GM18517 (cell line): ENCODE results near the gene GDPD2.

ENCODE experiments used
- ATAC-seq: cut with Tn5 transposase; IDR thresholded peaks from one replicate; pipeline ENCODE4 v1.9.1; 2021; ENCODE audit warnings: mild to moderate bottlenecking, moderate library complexity; ENCODE audit not compliant: unreplicated experiment

GDPD2 gene

GRCh38 chrX:70476166-70476933, 53.2 kb downstream of the GDPD2 start:
- no peak for ATAC-seq

DNA sequence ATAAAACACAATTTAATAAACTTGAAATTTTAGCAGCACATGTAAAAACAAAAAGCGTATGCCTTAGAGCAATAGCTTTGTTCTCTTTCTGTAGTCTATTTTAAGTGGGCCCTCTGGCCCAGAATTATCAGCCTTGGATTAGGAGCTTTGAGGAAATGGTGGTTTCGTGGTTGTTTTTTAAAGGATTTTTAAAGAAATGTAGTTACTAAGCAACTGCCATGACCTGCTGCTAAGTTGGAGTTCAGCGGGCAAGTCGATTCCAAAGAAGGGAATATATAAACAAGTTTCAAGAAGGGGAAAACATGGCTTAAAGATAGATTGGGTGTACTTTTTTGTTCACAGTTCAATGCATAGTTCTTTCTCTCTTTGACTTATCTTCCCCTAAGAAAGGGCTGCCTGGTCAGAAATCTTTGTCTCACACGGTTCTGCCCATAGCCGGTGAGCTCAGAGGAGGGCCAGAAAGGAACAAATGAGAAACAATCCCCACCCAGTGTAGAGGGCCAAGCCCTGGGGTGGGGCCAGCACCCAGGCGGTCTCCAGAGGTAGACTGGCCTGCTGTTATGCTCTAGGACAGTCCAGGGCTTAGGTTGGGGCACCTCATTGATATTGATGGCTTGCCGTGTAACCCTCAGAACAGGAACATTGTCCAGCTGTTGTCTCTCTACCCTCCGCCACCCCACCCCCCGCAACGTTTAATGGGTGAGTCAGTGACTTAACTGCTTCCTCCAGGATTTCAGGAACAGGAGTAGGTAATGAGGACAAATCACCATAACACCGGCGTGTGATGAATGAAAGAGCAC, 54.0 kb downstream of the GDPD2 start:
- ATAC-seq: no peak

DNA sequence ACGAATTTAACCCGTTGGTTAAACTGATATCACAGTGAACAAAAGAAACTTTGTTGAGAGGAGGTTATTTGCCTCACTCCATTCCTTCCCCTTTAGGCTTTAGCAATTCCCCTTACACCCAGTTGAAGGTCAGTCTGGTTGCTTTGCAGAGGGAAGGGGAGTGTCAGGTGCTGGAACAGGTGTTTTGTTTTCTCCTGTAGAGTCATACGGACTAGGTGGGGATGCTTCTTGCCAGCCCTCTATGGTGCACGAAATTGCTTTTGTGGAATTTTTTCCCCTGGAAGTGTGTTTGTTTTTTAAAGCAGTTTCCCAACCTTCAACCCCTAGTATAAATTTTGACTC, 54.6 kb downstream of the GDPD2 start:
- no peak for ATAC-seq

DNA sequence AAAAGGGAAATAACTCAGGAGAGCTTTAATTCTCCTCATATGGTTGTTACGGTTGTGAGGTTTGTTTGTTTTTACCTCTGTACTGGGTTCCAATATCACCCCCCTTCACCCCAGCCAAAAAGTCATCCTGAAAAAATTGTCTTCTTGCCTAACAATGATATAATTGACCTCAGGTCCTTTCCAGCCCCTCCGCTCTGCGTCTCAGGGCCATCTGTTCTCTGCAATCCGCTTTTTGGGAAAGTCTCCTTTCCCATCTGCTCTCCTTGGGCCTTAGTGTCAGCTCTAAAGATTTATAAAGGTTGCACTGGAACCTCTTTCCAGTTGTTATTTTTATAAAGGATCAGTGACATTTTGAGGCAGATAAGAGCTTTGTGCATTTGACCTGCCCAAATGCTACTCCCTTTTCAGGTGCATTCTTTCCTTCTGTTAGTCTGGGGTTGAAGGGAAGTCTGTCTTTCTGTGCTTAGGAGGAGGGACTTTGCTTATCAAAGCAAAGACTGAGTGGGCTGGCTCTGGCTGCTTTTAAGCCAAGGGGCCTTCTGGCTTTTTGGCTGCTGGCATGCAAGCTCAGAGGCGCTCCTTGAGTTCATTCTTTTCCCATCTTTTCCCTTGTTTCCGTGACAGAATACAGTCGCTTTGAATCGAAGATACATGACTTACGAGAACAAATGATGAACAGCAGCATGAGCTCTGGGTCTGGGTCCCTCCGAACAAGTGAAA, 55.6 kb downstream of the GDPD2 start:
- ATAC-seq: no peak

DNA sequence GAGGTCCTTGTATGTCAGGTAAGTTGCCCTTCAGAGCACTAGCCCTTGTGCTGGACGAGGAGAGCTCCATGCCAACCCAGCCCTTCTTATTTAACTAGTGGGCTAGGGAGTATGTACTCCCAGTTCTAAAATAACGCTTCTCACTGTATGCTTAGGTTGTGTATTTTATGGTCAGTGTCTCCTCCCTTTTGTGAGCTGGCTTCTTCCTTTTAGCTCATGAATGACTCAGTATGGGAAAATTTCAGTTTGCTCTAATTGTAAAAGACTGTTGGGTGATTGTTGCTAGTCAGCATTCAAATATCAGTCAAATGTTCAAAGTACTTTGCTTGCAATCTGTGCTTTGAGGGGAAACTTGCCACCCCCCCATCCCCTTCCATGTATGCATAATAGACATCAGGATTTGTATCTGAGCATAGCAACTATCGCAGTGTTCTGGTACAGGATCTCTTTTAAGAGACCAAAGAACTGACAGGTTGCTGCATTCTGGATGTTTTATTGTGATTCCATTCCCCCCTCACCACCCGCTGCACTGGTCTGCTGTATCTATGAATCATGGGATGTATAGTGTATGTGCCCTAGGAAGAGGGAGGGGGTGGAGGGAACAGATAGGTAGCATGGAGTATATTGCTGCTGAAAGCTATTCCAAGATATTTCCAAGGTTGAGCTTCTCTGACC, 56.3 kb downstream of the GDPD2 start:
- no peak for ATAC-seq

DNA sequence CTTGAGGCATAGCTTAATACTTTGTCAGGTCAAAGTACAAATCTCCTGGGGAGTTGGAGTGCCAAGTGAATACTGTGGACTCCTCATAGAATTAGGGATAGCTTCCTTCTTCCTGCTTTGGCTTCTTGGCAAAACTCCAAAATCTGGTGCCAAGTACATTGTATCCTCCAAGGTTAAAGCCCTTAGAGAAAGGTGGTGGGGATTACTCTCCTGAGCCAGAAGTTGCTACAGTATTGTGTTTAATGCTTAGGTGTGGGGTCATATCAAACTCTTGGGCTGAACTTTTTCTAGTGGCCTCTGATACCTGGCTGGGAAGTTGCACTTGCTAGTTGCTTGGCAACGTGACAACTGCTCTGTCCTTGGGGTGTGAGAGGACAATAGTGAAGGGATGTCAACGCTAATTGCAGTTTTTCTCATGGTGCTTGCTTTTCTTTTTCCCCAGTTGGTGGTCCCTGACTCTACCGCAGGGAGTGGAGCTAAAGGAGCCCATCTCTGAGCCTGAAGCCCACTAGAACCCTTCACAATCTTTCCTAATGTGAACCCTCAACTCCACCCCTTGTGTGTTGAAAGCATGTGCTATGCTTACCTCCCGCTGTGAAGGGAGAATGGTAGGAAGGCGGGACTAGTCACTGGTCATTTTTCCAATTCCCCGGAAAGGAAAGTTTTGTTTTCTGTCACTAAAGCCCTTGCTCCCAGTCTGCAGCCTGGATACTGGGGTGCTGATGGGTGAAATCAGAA, 57.0 kb downstream of the GDPD2 start:
- ATAC-seq: no peak

DNA sequence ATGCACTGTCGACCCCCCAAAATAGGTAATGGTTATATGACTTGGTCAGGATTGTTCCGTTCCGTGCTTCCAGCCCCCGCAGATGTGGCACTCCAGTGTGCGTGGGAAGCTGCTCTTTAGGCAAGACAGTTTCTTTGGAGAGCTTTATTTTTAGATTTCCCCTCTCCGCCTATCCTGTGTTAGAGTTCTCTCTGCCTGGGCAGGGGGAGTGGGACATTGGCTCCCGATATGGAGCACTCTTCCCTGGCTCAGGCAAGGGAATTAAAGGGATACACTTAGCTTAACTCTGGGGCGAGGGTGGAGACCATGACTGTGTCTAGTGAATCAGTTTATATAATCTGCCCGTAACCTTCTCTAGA, 57.5 kb downstream of the GDPD2 start:
- no peak for ATAC-seq

DNA sequence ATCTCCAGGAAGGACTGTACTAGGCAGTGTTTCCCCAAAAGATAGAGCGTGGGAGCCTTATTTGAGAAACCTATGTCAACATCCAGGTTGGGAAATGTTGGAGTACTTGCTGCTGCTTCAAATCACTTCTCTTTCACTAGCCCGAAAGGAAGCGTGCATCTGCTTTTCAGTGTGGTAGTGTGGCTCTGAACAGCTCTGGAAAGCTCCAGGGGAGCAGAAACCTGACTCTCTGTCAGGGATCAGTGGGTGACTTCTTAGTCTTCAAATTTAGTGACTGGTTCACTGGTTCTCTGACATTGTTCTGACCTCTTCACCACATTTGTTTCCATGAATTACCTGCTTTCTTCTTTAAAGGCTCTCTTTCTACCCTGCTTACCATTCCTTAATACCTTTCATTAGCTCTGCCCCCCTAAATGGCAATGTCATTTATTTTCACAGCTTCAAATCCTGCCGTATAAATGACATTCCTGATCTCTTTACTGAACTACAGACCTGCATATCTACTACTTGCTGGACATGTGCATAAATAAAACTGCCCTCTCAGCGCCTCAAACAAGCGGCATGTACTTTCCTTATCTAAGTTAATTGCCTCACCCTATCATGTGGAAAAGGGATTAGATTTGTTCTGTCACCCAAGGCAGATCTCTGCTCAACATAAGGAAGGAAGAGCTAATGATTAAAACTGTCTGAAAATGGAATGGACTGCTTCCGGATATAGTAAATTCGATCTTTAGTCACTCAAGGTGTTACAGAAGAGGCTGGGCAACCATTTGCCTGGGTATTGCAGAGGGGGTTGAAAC, 58.6 kb downstream of the GDPD2 start:
- no peak for ATAC-seq

- ATAC-seq: no peak
These were observed 59.2 kb downstream of the GDPD2 start for GRCh38 chrX:70482300-70482699.
